ENCODE data around the gene GNB4. TPM values are rescaled to one million over a fixed set of nuclear protein-coding genes. Genes with fewer than 3 reads are reported as not detected.

GNB4 gene
- total RNA-seq, 1 donor from 2014 or later, result 19.1 TPM

DNA sequence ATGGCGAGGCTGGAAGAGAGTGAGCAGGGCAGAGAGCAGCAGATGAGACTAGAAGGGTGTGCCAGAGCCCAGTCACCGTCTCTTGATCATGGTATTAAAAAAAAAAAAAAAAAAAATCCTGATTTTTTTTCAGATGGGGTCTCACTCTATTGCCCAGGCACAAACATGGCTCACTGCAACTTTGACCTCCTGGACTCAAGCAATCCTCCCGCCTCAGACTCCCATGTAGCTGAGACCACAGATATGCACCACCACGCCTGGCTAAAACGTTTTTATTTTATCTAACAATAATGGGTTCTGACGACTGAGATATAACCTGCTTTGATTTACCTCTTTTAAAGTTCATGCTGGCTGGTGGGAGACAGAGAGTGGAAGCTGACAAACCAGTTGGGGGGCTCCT lies 4.0 kb downstream of the GNB4 start:
- Mint-ChIP-seq H3K4me1 (ENCODE audit: low read depth, unreplicated experiment) (peaks cover 3% of the 10 kb centered on the region), H3K4me3 (ENCODE audit: unreplicated experiment) (no peak overlapping the region), H3K27me3 (ENCODE audit: unreplicated experiment) (peaks cover 5% of the 10 kb centered on the region), H3K9me3 (ENCODE audit: unreplicated experiment) (peaks cover 8% of the 10 kb centered on the region), H3K27ac (ENCODE audit: unreplicated experiment) (no peak overlapping the region), H3K36me3 (ENCODE audit: unreplicated experiment) (no peaks in the 10 kb centered on the region)
- no peak for DNase-seq
- TF ChIP-seq, protein P1, sequence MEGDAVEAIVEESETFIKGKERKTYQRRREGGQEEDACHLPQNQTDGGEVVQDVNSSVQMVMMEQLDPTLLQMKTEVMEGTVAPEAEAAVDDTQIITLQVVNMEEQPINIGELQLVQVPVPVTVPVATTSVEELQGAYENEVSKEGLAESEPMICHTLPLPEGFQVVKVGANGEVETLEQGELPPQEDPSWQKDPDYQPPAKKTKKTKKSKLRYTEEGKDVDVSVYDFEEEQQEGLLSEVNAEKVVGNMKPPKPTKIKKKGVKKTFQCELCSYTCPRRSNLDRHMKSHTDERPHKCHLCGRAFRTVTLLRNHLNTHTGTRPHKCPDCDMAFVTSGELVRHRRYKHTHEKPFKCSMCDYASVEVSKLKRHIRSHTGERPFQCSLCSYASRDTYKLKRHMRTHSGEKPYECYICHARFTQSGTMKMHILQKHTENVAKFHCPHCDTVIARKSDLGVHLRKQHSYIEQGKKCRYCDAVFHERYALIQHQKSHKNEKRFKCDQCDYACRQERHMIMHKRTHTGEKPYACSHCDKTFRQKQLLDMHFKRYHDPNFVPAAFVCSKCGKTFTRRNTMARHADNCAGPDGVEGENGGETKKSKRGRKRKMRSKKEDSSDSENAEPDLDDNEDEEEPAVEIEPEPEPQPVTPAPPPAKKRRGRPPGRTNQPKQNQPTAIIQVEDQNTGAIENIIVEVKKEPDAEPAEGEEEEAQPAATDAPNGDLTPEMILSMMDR (IDR thresholded peaks at IDR 0.05; ENCODE audit: partially characterized antibody, unreplicated experiment), result no peak

- H3K27me3 Mint-ChIP-seq (ENCODE audit: unreplicated experiment), result peaks cover 3% of the 10 kb centered on the region
- no peak for DNase-seq
These were observed 4.8 kb downstream of the GNB4 start for GRCh38 chr3:179446501-179446900.

GRCh38 chr3:179438841-179439240 lies 12.4 kb downstream of the GNB4 start:
- DNase-seq, result no peak
- Mint-ChIP-seq H3K9me3 (ENCODE audit: unreplicated experiment) (no peaks in the 10 kb centered on the region), H3K36me3 (ENCODE audit: unreplicated experiment) (no peaks in the 10 kb centered on the region), H3K27ac (ENCODE audit: unreplicated experiment) (no peak overlapping the region), H3K4me3 (ENCODE audit: unreplicated experiment) (no peak overlapping the region), H3K27me3 (ENCODE audit: unreplicated experiment) (peaks cover 3% of the 10 kb centered on the region), H3K4me1 (ENCODE audit: low read depth, unreplicated experiment) (peaks cover 3% of the 10 kb centered on the region)
- TF ChIP-seq, protein P1 (IDR thresholded peaks at IDR 0.05; ENCODE audit: partially characterized antibody, unreplicated experiment), result no peak

More at GRCh38 chr3:179446501-179446900, 4.8 kb downstream of the GNB4 start:
- Mint-ChIP-seq H3K9me3 (ENCODE audit: unreplicated experiment) (peaks cover 4% of the 10 kb centered on the region), H3K27ac (ENCODE audit: unreplicated experiment) (no peak overlapping the region), H3K4me1 (ENCODE audit: low read depth, unreplicated experiment) (no peaks in the 10 kb centered on the region), H3K4me3 (ENCODE audit: unreplicated experiment) (no peak overlapping the region), H3K36me3 (ENCODE audit: unreplicated experiment) (no peaks in the 10 kb centered on the region)
- TF ChIP-seq, protein P1 (IDR thresholded peaks at IDR 0.05; ENCODE audit: partially characterized antibody, unreplicated experiment), result peak; percentile 35

DNA sequence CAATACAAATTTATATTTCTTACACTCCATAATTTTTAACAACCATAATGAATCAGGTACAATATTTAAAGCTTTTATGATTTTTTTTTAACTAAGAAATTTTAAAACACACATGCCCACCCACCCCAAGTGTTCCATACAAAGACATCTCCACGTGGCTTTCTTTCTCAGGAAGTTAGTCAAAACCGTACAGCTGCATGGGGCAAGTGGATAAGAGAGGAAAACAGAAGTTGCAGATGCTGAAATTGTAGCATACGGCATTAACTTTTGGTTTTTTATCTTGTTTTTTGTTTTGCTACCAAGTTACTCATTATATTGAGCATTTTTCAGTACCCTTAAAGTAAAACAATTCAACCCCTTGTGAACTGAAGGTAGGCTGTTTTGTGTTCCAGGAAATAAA lies 14.8 kb downstream of the GNB4 start:
- Mint-ChIP-seq H3K9me3 (ENCODE audit: unreplicated experiment) (no peaks in the 10 kb centered on the region), H3K4me1 (ENCODE audit: low read depth, unreplicated experiment) (peaks cover 3% of the 10 kb centered on the region), H3K27ac (ENCODE audit: unreplicated experiment) (no peak overlapping the region), H3K4me3 (ENCODE audit: unreplicated experiment) (no peak overlapping the region), H3K27me3 (ENCODE audit: unreplicated experiment) (peaks cover 3% of the 10 kb centered on the region), H3K36me3 (ENCODE audit: unreplicated experiment) (no peaks in the 10 kb centered on the region)
- TF ChIP-seq, protein P1 (IDR thresholded peaks at IDR 0.05; ENCODE audit: partially characterized antibody, unreplicated experiment), result no peak
- no peak for DNase-seq

DNA sequence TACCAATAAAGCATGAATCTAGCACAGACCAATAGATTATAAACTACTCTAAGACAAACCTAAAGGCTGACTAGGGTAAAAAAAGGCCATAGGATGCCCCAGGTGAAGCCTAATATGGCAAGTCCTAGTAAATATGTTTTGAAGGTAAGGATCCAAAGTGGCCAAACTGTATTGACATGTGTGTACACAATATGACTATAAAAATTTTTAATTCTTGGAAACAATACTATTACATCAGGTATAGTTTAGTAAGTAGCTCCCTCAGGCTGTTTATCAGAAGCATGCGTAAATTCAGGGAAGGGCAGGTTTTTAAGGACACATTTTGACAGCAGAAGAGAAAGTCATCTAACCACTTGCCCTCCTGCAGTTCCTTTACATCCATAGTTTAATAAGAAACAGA lies 18.8 kb downstream of the GNB4 start:
- H3K36me3 Mint-ChIP-seq (ENCODE audit: unreplicated experiment), result no peaks in the 10 kb centered on the region
- H3K4me1 Mint-ChIP-seq (ENCODE audit: low read depth, unreplicated experiment), result peaks cover 3% of the 10 kb centered on the region
- no peaks in the 10 kb centered on the region for H3K27me3 Mint-ChIP-seq (ENCODE audit: unreplicated experiment)
- no peak overlapping the region for H3K4me3 Mint-ChIP-seq (ENCODE audit: unreplicated experiment)
- DNase-seq, result no peak
- TF ChIP-seq, protein P1 (IDR thresholded peaks at IDR 0.05; ENCODE audit: partially characterized antibody, unreplicated experiment), result no peak
- peaks cover 1% of the 10 kb centered on the region for H3K9me3 Mint-ChIP-seq (ENCODE audit: unreplicated experiment)
- no peak overlapping the region for H3K27ac Mint-ChIP-seq (ENCODE audit: unreplicated experiment)

All from glutamatergic neuron (in vitro differentiated cells).